GM12801 (cell line): ENCODE results near the gene OR4K2.

Experiments
- CTCF ChIP-seq: IDR thresholded peaks from one replicate; pipeline ENCODE4 v1.5.1; 2011; ENCODE audit warnings: control low read depth; ENCODE audit not compliant: insufficient read length; ENCODE audit errors: extremely low read depth

The OR4K2 gene

DNA sequence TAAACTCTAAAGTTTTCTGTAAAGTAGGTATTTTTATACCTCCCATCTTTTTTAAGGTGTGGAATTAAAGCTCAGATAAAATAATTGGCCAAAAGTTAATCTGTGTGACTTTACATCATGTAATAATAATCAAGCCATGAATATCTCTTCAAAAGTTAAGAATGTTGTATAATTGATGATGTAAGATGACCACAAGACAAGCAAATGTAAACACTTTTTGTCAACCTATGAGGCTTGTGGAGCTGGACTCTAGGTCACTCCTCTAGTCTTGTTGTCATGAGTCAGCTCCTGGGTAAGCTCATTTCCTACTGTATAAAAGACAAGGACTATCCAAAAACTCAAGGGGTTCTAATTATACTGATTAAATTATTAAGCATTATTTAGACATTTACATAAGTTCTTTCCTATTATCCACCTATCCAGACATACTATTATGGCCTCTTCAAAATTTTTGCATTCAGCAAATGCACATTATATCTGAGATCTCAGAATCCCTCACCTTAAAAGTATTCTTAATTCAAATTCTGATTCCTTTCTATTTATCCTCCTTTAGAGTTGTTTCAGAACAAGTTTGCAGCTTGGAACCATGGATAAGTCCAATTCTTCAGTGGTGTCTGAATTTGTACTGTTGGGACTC, 45.2 kb downstream of the OR4K2 start, which contains the start of gene OR4K5:
TSS of gene OR4K5 (plus strand) at position 587 of the 637 bp plus-strand sequence. CDS start at position 587, 0 bp downstream.
- TF ChIP-seq CTCF: no peak

DNA sequence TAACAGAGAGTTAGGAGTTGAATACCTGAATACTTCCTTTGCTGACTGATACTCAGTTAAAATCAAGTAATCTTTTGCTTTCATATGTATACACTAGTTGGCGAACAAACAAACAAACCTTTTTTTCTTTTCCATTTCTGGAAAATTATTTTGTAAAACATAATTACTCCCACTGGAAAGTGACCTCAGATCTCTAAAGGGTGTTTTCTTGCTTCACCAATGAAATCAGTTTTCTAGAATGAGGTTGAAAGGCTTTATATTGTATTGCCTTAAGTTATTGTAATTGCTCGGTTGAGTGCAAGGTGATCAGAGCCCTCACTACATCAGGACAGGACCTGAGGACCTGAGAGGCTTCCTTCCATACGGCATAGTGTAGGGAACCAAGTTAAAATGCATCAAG, 55.7 kb downstream of the OR4K2 start, which contains the start of gene OR4K1:
TSS of gene OR4K1 (plus strand) at position 301 of the 400 bp plus-strand sequence. CDS start 4,750 bp downstream, outside the sequence.
- no peak for TF ChIP-seq CTCF
